Measurements from ENCODE around the gene WDR36.
"Not testable (repeated sequence)": the region's sequence is repeated elsewhere in the genome, so short reads cannot be mapped to it uniquely, and the experiment has no call there.

Gene WDR36

DNA sequence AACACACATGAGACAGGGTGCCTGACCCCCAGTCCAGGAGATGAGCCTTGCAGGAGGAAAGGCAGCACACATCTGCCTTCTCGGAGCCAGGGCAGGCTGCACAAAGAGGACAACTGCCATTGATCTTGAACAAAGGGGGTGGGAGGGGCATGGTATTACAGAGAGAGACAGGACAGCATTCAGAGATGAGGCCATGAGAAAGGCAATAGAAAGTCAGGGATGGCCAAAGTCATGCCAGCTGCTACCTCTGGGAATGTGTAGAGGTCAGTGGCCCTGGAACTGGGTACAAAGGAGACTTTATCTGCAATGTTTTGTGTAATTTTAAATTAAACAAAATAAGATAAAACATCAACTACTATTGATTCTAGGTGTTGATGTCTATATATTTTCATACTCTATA, 43.2 kb downstream of the WDR36 start:
- no peak for DNase-seq (ENCODE audit: low read depth in 2 of 2)

DNA sequence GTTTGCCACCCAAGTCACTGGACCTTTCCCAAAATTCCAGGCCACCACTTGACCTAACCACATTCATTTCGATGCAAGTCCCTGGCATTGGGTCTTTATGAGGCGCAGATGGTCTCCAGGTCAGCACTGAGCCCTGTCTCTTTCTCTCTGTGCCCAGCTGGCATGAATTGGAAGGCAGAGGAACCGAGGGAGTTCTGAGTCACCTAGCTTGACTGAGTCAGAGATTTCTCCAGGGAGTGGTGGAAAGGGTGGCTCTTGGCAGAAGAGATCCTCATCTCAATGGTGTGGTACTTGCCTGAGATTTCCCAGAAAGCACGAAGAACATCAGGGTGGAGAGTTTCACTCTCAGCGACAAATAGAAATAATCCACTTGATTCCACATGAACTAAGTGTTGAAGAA, 43.8 kb downstream of the WDR36 start:
- DNase-seq (ENCODE audit: low read depth in 2 of 2), result no peak

DNA sequence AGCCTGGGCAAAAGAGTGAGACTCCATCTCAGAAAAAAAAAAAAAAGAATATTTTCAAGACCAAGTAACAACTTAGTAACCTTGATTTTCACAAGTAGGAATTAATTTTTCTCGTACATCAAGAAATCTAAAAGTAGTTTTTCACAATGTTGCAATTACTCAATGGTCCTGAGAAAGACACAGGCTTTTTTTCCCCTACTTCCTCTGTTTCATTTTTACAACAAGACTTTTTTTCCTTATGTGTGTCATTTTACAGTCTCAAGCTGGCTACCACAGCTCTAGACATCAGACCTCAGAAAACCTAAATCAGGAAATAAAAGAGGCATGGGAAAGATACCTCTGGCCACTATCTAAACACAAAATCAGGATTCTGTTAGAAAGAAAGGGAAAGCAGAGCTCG, 45.9 kb downstream of the WDR36 start:
- DNase-seq (ENCODE audit: low read depth in 2 of 2), result no peak

DNA sequence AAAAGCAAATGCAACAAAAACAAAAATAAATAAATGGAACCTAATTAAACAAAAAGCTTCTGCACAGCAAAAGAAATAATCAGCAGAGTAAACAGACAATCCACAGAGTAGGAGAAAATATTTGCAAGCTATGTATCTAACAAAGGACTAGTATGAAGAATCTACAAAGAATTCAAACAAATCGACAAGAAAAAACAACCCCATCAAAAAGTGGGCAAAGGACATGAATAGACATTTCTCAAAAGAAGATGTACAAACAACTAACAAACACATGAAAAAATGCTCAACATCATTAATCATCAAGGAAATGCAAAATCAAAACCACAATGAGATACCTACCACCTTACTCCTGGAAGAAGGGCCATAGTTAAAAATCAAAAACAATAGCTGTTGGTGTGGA, 49.3 kb downstream of the WDR36 start:
- DNase-seq (ENCODE audit: low read depth in 2 of 2), result not testable (repeated sequence)

DNA sequence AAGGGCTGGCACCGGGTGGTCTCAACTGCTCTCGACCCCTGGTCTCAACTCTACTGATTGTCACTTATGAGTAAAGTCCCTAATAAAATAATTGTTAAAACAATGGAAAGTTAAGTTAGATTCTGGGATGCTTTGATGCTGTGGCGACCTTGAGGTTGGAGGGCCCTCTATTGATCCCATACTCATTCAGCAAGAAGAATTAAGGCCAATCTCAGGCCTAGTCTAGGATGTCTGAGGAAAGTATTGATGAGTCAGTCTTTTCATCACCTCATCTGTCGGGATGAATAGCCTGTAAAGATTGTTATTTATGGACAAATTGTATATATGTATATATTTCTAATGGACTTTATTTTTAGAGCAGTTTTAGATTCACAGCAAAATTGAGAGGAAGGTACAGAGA, 50.8 kb downstream of the WDR36 start:
- no peak for DNase-seq (ENCODE audit: low read depth in 2 of 2)

DNA sequence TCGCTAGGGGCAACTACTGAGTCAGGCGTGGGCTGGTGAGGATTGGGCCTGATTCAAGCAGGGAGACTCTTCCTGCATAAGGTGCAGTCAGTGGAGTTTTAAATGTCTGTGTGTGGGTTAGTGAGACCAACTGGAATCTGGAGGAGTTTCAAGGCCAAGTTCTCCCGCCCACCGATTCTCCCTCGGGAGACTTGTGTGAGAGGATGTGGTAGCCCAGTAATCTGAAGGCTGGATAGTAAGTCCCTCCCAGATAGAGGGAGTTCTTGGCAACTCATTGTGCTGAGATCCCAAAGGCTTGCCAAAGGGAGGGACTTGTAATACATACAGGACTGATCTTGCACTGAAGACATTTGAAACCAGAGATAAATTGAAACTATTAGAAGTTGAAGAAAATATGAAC, 51.8 kb downstream of the WDR36 start:
- no peak for DNase-seq (ENCODE audit: low read depth in 2 of 2)

DNA sequence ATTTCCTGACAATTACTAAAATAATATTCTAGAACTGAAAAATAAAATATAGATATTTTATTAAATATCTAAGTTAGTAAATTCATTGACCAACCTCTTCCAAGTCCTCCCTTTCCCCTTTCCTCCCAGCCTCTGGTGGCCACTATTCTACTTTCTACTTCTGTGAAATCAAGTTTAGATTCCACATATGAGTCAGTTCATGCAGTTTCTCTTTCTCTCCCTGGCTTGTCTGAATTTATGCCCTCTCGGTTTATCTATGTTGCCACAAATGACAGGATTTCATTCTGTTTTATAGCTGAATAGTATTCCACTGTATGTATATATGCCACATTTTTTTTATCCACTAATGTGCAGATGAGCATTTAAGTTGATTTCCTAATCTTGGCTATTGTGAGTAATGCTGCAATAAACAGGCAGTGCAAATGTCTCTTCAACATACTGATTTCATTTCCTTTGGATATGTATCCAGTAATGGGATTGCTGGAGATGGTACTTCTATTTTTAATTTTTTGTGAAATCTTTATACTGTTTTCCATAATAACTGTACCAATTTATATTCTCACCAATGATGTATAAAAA, 52.3 kb downstream of the WDR36 start:
- DNase-seq (ENCODE audit: low read depth in 2 of 2), result no peak

DNA sequence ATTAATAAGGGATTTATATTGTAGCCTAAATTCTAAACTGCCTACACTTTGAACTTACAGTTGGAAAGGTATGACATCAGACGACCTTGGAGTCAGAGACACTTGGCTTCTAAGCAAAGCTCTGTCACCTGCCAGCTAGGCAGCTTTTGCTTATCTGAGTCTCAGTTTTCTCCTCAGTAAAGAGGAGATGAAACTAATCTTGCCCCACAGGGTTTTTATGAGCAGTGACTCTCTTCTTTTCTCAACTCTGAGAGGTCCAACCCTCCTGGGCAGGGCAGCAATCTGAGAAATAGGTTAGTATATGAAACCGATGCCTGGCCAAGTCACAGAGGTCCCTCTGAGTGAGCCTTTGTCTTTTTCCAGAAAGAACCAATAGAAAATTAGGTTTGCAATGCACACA, 53.9 kb downstream of the WDR36 start:
- DNase-seq (ENCODE audit: low read depth in 2 of 2), result no peak

DNA sequence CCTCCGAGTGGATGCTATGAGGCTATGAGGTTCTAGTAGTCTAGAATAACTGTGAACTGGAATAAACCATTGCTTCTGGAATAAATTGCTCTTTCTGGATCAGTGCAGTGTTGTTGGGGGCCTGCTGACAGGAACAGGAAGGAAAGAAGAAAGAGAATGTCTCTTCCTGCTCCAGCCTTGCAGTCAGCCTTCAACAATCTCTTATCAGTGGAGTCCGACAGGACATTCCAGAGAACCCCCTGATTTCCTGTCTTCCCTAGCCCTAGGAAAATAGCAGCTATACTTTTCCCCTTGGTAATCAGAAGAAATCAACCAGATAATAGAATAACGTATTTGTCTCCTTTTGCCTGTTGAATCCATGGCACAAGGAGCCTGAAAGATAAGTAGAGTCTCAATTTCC, 55.4 kb downstream of the WDR36 start:
- DNase-seq (ENCODE audit: low read depth in 2 of 2), result no peak

DNA sequence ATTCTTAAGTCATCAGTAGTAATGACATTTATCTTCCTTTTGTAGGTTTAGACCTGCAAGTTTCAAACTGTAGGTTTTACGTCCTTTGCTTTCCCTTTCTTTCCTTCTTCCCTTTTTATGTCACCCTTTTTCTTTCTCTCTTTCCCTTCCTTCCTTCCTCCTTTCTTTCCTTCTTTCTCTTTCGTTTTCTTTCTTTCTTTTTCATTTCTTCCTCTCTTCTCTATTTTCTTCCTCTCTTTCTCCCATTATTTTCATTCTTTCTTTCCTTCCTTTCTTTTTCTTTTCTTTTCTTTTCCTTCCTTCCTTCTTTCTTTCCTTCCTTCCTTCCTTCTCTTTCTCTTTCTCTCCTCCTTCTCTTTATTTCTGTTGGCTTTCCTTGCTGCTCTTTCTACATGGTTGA, 59.9 kb downstream of the WDR36 start:
- no peak for DNase-seq (ENCODE audit: low read depth in 2 of 2)

DNA sequence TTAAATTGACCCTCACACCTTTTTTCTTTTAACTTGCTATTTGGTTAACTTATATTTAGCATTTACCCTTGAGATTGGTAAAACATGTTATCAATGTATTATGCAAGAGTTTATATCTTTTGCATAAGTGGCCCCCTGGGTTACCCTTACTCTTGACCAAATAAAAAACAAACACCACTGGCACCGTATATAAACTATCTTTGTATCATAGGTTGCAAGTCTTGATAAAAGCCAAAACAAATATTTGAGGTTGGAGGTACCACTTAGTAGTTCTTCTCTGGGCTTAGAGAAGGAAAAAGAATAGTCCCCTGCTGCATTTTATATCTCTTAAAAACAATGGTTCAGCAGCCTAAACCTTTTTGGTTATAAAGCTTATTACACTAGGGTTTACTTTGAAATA, 61.3 kb downstream of the WDR36 start:
- DNase-seq (ENCODE audit: low read depth in 2 of 2), result no peak

DNA sequence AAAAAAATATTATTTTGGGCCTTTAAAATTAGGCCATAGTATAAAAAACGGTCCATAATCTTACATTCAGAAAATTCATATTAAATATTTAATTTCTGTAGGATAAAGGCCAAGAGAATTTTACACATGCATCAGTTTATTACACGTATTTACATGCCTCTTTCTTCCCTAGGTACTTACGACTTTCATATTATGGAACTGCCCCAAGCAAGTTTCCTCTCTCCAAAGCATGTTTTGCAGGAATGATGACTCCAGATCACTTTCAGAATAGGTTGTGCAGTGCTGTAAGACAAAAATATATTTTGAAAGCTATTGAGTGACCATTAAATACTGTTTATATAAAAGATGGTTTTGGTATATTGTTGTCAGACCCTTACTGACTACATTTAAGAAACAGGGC, 61.8 kb downstream of the WDR36 start:
- DNase-seq (ENCODE audit: low read depth in 2 of 2), result no peak

DNA sequence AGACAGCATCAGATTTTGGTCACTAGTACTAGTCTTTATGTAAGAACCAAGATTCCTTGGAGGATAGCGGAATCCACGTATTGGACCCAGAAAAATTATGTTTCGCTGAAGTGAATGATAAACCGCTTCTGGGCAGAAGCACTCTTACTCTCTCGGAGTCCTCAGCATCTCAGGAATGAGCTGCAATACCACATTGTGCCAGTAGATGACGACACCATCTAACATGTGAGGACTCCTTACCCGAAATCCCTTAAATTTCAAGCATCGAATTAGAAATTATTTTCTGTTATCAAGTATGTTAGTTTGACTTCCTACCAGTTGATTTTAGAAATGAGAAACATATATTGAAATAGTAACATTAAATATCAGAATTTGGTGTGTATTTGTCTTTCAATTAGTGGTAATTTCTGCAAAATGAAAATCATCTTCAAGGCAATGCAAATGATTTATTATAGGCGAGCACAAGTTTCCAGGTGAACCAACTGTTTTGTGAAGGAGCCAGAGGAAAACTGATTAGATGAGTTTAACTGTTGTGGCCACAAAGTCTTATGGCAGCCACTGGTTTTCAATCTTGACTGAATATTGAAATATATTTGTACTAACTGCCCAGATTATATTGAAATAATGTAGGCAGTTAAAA, 66.1 kb downstream of the WDR36 start:
- peak; percentile 51 to 72 for DNase-seq (ENCODE audit: low read depth in 2 of 2)

DNA sequence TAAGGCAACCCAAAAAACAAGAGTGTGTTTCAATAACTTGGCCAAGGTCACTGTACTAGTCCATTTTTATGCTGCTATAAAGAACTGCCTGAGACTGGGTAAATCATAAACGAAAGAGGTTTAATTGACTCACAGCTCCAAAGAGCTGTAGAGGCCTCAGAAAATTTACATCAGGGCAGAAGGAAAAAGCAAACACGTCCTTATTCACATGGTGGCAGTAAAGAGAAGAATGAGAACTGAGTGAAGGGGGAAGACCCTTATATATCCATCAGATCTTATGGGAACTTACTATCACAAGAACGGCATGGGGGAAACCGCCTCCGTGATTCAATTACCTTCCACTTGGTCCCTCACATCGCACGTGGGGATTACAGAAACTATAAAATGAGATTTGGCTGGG, 67.7 kb downstream of the WDR36 start:
- DNase-seq (ENCODE audit: low read depth in 2 of 2), result no peak

DNA sequence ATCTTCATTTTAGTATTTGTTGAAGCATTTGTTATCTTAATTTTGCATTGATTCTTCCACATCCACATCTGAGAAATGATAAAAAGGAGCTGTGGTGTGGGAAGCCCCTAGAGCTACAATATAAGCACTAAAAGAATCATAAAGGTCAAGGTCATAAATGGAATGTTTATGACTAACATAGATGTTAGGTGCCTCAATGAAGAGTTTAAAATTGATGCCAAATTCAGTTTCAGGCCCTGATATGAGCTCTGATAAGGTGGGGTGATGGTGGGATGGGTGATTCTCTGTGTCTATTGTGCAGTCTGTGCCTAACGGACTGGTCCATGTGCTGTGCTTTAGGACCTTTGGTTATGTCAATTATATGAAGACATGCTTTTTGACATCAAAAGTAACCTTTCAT, 70.9 kb downstream of the WDR36 start:
- no peak for DNase-seq (ENCODE audit: low read depth in 2 of 2)

DNA sequence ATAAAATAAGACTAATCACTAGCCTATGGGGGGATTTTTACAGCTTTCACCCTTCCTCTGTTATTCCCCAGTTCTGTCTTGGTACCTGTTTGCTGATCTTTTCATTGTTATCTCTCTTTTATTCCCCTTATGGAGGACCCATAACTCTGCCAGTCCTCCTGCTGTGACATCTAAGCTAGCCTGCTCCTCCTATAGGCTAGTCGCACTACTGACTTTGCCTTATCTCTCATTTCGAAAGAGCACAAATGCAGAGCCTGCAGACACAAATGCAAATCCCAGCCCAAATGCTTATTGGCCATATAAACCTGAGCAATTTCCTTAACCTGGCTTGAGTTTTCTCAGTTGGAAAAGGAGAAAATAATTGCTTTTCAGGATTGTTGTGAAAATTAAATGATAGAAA, 72.9 kb downstream of the WDR36 start:
- no peak for DNase-seq (ENCODE audit: low read depth in 2 of 2)

DNA sequence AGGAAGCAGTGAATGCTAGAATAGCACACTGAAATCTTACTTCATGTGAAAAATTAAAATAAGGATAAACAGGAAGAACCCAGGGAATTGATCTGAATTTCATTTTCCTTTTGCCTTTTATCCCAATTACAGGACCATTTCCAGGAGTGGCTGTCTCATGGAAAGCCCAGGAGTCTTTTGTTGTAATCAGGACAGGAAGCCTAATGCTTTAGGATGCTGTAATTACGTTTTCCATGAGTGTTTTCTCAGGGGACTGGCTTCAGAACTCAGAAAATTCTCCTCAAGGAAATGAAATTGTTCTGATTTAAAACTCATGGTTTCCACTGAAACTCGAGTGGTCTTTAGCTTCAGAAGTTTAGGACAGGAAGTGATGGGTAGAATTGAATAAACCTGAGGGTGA, 75.4 kb downstream of the WDR36 start:
- no peak for DNase-seq (ENCODE audit: low read depth in 2 of 2)

DNA sequence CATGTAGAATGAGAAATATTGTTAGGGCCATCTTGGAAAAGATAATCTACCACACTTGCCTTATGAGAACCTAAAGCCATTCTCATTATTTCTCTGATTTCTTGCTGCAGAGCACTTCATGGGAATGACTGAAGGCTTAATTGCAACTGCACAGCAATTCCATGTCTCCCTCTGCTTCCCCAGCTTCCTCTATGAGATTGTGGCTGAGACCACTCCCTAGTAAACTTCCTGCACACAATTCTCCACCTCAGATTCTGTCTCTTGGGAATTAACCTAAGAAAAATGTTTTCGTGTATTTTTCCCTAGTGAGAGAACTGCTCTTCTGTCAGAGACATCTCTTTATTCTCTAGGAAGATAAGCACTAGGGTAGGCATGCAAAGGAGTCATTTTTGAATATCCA, 76.5 kb downstream of the WDR36 start:
- DNase-seq (ENCODE audit: low read depth in 2 of 2), result no peak

DNA sequence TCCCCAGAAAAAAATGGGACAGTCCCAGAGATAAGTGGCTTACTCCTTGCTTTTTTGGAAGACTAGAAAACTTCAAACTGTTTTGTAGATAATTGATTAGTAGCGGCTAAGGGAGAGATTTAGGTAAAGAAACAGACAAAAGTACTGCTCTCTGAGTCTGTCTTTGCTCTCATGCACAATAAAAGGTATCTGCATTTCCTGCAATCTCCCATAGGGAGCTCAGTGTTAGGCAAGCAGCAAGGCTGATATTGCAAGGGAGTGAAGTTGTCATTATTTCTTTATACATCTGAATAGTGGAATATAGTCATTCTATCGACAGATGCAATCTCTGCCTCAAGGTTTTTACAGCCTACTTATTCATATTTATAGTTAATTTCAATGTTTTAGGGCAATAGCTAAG, 77.1 kb downstream of the WDR36 start:
- no peak for DNase-seq (ENCODE audit: low read depth in 2 of 2)

DNA sequence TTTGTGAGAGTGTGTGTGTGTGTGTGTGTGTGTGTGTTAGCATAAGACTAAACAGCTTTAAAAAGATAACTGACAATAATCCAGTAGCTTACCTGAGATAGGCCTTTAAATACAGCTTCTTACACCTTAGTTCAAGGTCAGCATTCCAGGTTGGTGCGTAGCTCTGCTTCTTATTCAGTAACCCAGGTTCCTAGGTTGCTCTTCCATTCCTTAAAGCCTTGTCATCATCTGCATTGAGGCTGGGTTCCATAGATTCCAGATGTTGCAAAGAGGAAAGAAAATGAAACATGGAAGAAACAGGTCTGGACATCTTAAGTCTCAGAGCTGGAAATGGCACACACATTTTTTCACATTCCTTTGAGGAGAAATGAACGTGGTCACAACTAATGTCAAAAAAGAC, 78.1 kb downstream of the WDR36 start:
- no peak for DNase-seq (ENCODE audit: low read depth in 2 of 2)

DNA sequence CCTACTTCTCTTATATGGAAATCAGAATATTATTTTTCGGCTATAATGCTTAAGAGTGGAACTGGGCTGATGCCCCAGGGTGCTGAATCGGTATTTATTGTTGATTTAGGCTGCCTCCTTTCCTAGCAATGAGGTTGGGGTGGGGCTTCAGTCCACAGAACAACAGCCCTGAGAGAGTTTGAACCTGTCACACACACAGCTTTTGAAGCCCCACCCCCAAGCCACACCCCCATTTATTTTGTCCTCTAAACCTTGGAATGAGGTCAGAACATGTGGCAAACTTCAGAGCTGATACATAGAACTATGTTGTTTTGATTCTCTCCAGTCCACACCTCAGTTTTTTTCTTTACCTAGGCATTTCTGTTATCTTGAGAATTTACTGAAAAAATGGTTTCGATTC, 80.4 kb downstream of the WDR36 start:
- no peak for DNase-seq (ENCODE audit: low read depth in 2 of 2)

DNA sequence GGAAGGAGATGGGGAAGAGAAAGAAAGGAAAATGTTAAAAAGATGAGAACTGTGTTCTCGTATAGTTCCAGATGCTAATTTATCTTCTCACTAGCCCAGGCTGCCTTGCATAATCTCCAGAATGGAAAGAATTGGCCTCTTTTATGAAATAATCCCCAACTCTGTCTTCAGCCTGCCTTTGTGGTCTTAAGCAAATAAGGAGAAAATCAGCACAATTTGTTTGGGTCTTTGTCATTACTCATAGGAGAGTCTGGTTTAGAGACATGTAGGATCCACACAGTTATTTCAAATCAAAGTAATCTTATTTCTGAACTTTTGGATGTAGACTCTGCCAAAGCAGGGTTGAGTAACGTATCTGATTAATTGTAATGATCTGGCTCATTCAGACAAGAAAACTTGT, 81.3 kb downstream of the WDR36 start:
- DNase-seq (ENCODE audit: low read depth in 2 of 2), result no peak

Data from stimulated activated CD8-positive, alpha-beta memory T cell treated with anti-CD3 and anti-CD28 coated beads, Interleukin-2, amount 100 ng/mL, for 48 hours (primary cell).